Right lobe of liver (tissue), 6 donors: ENCODE data around the gene KRT81. TPM values are rescaled to one million over a fixed set of nuclear protein-coding genes. Genes with fewer than 3 reads are reported as not detected.

Source experiments
- ATAC-seq, 4 donors: fragments of 200-7000 bp; cut with Tn5 transposase; one replicate each; pipeline ENCODE4 v1.9.1; 2020; ENCODE audit warnings: mild to moderate bottlenecking in 4 of 4, moderate library complexity in 4 of 4
- DNase-seq, 3 donors: peaks; one replicate each; pipeline ENCODE4 v3.0.0-alpha.2; 2020
- H3K27ac ChIP-seq, 3 donors: fragments of 200-600 bp; one replicate each; pipeline ENCODE4 v1.8.0; 2022
- H3K27me3 ChIP-seq, 2 donors: fragments of 200-600 bp; one replicate each; pipeline ENCODE4 v1.8.0; 2022
- H3K36me3 ChIP-seq, 4 donors: fragments of 200-600 bp; sonication (generic) in 1 of 4; one replicate each; pipeline versions ENCODE4 v1.5.1 to v1.8.0; 2017 to 2022; ENCODE audit warnings: control low read depth in 1 of 4
- H3K4me1 ChIP-seq, 4 donors: fragments of 200-600 bp; sonication (generic) in 1 of 4; one replicate each; pipeline versions ENCODE4 v1.5.1 to v1.8.0; 2017 to 2022; ENCODE audit warnings: control low read depth in 1 of 4
- H3K4me3 ChIP-seq, 3 donors: fragments of 200-600 bp; one replicate each; pipeline ENCODE4 v1.8.0; 2022
- H3K9me3 ChIP-seq, 4 donors: fragments of 200-600 bp; sonication (generic) in 1 of 4; one replicate each; pipeline versions ENCODE4 v1.5.1 to v1.8.0; 2017 to 2022; ENCODE audit warnings: control low read depth in 1 of 4
- POLR2A ChIP-seq: fragments of 450-650 bp; IDR thresholded peaks from one replicate; pipeline ENCODE4 v1.6.1; 2017; ENCODE audit warnings: antibody characterized with exemption, mild to moderate bottlenecking
- WGBS: methylation state at CpG from one replicate; pipeline ENCODE4 v1.1.6; 2018; ENCODE audit warnings: low coverage, low lambda C conversion rate; ENCODE audit not compliant: insufficient coverage; ENCODE audit errors: missing lambda C conversion rate; 5-methylcytosine and 5-hydroxymethylcytosine counted together
- intact Hi-C, 2 donors: fragments of 100-400 bp; cut with DNase I; formaldehyde crosslinking; loops; one replicate each; pipeline versions ENCODE4 v1.11.2 to v1.14.1; 2022
- total RNA-seq, 6 experiments: library from RNA; depleted of rRNA in 2 of 6; stranded (reverse); fragments of >200 nt in 2 of 6; fragmentation: NEBNext Ultra II Directional in 3 of 6; extraction: Animal tissue kit (Norgen Biotek cat#: 25700) in 3 of 6; gene quantifications; one replicate each; pipeline versions ENCODE4 v1.1.0 to v1.2.4, GENCODE V29; 2016 to 2023
- TF ChIP-seq, protein P1 (sequence below), 4 donors: fragments of 200-600 bp in 3 of 4; fragments of 450-650 bp in 1 of 4; IDR thresholded peaks; one replicate each; pipeline versions ENCODE4 v1.5.1 to v1.8.0; 2016 to 2022; ENCODE audit warnings: antibody characterized with exemption in 4 of 4, mild to moderate bottlenecking in 2 of 4
- donor health status: DM: no; HTN: yes; CAD: no.
- donor health status: DM: no; HTN: no; CAD: no.
- donor health status: DM: no; HTN: no; CAD: no.
- donor health status: DM: no; HTN: yes; CAD: no.
- donor health status: DM: no; HTN: yes; CAD: no.

KRT81 gene
- total RNA-seq, 6 experiments from 2014 or later: 0.13 TPM; not detected in 5

DNA sequence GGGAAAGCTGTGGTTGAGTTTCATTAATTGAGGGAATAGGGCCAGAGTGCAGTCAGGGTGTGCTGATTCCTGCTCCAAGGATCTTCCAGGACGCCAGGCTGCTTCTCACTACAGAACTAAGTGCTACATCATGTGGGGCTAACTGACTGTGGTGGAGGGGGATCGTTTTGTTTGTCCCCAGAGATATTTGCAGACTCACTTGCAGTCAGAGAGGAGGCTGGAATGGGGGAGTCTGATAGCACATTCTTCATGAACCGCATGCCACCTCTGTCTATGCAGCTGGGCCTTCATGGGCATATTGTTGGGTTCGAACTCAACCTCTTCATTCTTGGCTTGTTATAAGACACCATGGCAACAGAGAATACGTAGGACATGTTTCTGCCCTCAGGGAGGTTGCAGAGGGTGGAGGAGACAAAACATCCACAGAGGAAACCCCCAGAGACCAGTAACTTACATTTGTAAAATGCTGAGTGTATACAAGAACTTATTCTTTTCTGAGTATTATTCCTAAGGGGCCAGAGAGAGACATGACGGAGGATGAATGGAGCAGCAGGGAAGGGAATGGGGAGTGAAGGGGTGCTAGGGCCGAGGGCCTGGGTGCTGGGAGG is 45.3 kb downstream of the KRT81 start:
- no peak overlapping the region for H3K4me3 ChIP-seq
- intact Hi-C loops: no loop called here
- no peak overlapping the region for H3K27ac ChIP-seq
- ATAC-seq (no peak), DNase-seq (no peak)
- WGBS: 59% methylated on average over 7 of the region's 7 CpGs
- no peaks in the 10 kb centered on the region for H3K27me3 ChIP-seq
- no peaks in the 10 kb centered on the region for H3K36me3 ChIP-seq
- no peak for TF ChIP-seq POLR2A
- TF ChIP-seq, protein P1, sequence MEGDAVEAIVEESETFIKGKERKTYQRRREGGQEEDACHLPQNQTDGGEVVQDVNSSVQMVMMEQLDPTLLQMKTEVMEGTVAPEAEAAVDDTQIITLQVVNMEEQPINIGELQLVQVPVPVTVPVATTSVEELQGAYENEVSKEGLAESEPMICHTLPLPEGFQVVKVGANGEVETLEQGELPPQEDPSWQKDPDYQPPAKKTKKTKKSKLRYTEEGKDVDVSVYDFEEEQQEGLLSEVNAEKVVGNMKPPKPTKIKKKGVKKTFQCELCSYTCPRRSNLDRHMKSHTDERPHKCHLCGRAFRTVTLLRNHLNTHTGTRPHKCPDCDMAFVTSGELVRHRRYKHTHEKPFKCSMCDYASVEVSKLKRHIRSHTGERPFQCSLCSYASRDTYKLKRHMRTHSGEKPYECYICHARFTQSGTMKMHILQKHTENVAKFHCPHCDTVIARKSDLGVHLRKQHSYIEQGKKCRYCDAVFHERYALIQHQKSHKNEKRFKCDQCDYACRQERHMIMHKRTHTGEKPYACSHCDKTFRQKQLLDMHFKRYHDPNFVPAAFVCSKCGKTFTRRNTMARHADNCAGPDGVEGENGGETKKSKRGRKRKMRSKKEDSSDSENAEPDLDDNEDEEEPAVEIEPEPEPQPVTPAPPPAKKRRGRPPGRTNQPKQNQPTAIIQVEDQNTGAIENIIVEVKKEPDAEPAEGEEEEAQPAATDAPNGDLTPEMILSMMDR (IDR thresholded peaks at IDR 0.05): no peak
- H3K4me1 ChIP-seq: no peaks in the 10 kb centered on the region
- H3K9me3 ChIP-seq: no peaks in the 10 kb centered on the region

DNA sequence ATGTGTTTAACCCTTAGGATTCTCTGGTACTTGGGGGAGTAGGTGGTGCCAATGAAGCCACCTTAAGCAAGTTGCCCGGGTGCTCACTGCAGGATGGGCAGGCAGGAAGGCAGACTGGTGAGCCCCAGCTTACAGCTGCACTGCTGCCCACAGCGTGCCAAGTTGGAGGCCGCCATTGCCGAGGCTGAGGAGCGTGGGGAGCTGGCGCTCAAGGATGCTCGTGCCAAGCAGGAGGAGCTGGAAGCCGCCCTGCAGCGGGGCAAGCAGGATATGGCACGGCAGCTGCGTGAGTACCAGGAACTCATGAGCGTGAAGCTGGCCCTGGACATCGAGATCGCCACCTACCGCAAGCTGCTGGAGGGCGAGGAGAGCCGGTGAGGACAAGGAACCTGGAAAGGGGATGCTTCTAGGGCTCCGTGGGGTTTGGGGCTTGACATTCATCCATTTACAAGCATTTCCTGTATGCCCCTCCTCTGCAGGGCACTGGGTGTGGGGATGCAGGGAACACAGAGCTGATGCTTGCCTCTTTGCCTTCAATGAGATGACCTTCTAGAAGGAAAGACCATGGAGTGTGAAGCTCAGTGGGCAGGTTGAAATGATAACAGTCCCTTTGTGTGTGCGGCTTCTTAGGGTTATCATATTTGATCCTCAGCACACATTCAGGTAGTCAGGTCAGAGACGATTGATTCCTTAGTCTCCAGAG is 45.9 kb downstream of the KRT81 start:
- ATAC-seq (no peak), DNase-seq (no peak)
- Histone ChIP-seq H3K9me3 (no peaks in the 10 kb centered on the region), H3K4me3 (no peak overlapping the region), H3K27ac (no peak overlapping the region), H3K27me3 (no peaks in the 10 kb centered on the region), H3K36me3 (no peaks in the 10 kb centered on the region), H3K4me1 (no peaks in the 10 kb centered on the region)
- 58% methylated on average over 4 of the region's 20 CpGs for WGBS
- intact Hi-C loops: no loop called here
- no peak for TF ChIP-seq POLR2A
- TF ChIP-seq, protein P1 (IDR thresholded peaks at IDR 0.05): no peak

DNA sequence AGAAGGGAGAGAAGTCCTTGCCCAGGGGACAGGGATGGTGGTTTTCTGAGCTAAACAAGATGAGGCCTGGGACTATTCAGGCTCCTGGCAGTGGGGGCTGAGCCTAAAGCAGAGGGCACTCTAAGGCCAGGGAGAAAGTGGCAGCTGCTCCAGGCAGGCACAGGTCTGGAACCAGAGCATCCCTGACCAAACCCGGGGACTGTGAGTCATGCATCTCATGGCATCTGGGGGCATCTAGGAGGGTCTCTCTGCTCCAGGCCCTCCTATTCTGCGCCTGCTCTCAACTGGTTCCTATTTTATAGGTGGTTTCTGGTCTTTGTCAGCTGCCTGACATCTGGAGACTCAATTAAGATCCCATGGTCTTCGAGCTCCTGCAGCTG is 46.7 kb downstream of the KRT81 start:
- no peak for TF ChIP-seq POLR2A
- TF ChIP-seq, protein P1 (IDR thresholded peaks at IDR 0.05): no peak
- DNase-seq (no peak), ATAC-seq (peak in 1 of 4 donors; percentile 2)
- Histone ChIP-seq H3K36me3 (no peaks in the 10 kb centered on the region), H3K27ac (no peak overlapping the region), H3K27me3 (no peaks in the 10 kb centered on the region), H3K9me3 (no peaks in the 10 kb centered on the region), H3K4me3 (no peak overlapping the region), H3K4me1 (no peaks in the 10 kb centered on the region)
- intact Hi-C loops: no loop called here
- 52% methylated on average over 3 of the region's 3 CpGs for WGBS

DNA sequence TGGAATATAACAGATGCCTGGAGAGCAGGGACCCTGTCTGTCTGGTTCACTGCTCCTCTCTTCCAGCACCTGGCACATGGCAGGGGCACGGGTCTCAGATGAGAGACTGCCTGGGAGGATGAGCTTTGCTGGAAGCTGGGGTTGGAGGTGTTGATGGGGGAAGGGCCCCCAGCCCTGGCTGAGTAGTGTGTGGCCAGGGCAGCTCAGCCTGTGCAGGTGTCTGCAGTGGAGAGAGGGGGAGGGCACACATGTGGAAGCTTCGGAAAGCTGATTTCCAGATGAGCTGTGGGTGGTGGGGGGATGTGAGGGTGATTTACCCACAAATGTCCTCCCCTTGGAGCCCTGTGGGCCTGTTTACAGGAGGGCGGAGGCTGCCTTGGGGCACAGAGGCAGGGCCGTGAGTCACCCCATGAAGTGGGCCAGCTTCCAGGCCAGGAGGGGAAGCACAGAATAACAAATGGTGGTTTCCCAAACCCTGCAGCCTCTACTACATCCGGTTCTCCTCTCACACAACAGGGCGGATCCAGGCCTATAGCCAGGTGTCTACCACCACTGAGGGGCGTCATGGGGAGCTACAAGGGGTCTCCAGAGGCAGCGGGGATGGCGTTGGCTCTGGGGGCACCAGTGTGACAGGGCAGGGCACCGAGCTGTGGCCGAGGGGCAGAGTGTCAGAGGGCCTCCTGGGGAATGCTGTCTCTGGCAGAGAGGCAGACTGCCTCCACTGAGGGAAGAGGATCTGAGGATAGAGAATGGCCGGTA is 47.3 kb downstream of the KRT81 start:
- TF ChIP-seq, protein P1 (IDR thresholded peaks at IDR 0.05): no peak
- TF ChIP-seq POLR2A: no peak
- Histone ChIP-seq H3K27ac (no peak overlapping the region), H3K4me3 (no peak overlapping the region), H3K9me3 (no peaks in the 10 kb centered on the region), H3K4me1 (no peaks in the 10 kb centered on the region), H3K36me3 (no peaks in the 10 kb centered on the region), H3K27me3 (no peaks in the 10 kb centered on the region)
- ATAC-seq (peak; percentile 50 to 82 (median 65)), DNase-seq (peak in 1 of 3 donors; percentile 78)
- 20% methylated on average over 6 of the region's 12 CpGs for WGBS
- intact Hi-C loops: no loop called here
